HepG2 (cell line): ENCODE data around the gene GFAP. TPM values are rescaled to one million over a fixed set of nuclear protein-coding genes. Genes with fewer than 3 reads are reported as not detected.

Source experiments
- ATAC-seq: fragments of 200-7000 bp; cut with Tn5 transposase; 3 replicates; pipeline ENCODE4 v1.9.1; 2020; ENCODE audit warnings: mild to moderate bottlenecking, moderate library complexity
- BruUV-seq: library from RNA; stranded (reverse); fragments of 400-500 nt; replicated peaks from 2 replicates; lab custom pipeline; 2021; lab: Mats Ljungman, UMichigan
- CTCF ChIA-PET: fragments of 300-600 bp; formaldehyde crosslinking; extraction: SDS; loops from one replicate; lab custom pipeline; 2021; ENCODE audit warnings: low total read pairs, inconsistent platforms, low intra/inter-chr PET ratio; lab: Yijun Ruan, JAX
- POLR2A ChIA-PET: fragments of 350-600 bp; sonication (Branson Sonifier 250); formaldehyde crosslinking; loops from one replicate; lab custom pipeline; 2020; ENCODE audit warnings: antibody characterized with exemption, inconsistent platforms; lab: Yijun Ruan, JAX
- DNase-seq: peaks from one replicate; pipeline ENCODE4 v3.0.0-alpha.2; 2015; ENCODE audit warnings: low spot score
- FAIRE-seq: peaks from 3 replicates; lab custom pipeline; 2011; peaks lifted over from hg19 to GRCh38; lab: Jason Lieb, UNC
- H2AFZ ChIP-seq: one replicate; pipeline ENCODE4 v1.6.1; 2011; ENCODE audit warnings: low read length, inconsistent platforms
- H3K27ac ChIP-seq: fragments of 300-600 bp; 3 replicates; pipeline ENCODE4 v1.8.0; 2011; ENCODE audit warnings: mixed run types, mild to moderate bottlenecking, mixed read lengths, low read length, inconsistent platforms; ENCODE audit not compliant: insufficient read depth; ENCODE audit errors: extremely low read length
- H3K27me3 ChIP-seq, 2 experiments: fragments of 200-600 bp in 1 of 2; 2 replicates in 1 of 2; 3 replicates in 1 of 2; pipeline versions ENCODE4 v1.6.0 to v1.8.0; 2011; ENCODE audit warnings: low read length in 2 of 2, mild to moderate bottlenecking in 2 of 2, moderate library complexity in 2 of 2, inconsistent platforms in 1 of 2; ENCODE audit not compliant: insufficient read depth in 2 of 2, control insufficient read depth in 1 of 2
- H3K36me3 ChIP-seq, 2 experiments: fragments of 200-600 bp in 1 of 2; replicated peaks in 1 of 2; 2 replicates in 1 of 2; 3 replicates in 1 of 2; pipeline versions ENCODE4 v1.5.1 to v1.8.0; 2011; ENCODE audit warnings: low read length in 2 of 2, inconsistent platforms in 1 of 2; ENCODE audit not compliant: insufficient read depth in 2 of 2, control insufficient read depth in 1 of 2
- H3K4me1 ChIP-seq: 2 replicates; pipeline ENCODE4 v1.5.1; 2012; ENCODE audit warnings: low read length, inconsistent platforms; ENCODE audit not compliant: insufficient read depth
- H3K4me2 ChIP-seq: 2 replicates; pipeline ENCODE4 v1.6.0; 2011; ENCODE audit warnings: low read depth, low read length, inconsistent platforms
- H3K4me3 ChIP-seq, 3 experiments: fragments of 200-600 bp in 1 of 3; sonication (generic), shearing (Covaris generic) in 1 of 3; replicated peaks in 1 of 3; 2 replicates each; pipeline ENCODE4 v1.5.1; 2011 to 2016; ENCODE audit warnings: low read length in 3 of 3, inconsistent platforms in 2 of 3, low read depth in 2 of 3, mild to moderate bottlenecking in 2 of 3, control low read depth in 1 of 3, mixed read lengths in 1 of 3; ENCODE audit not compliant: insufficient read depth in 1 of 3
- H3K79me2 ChIP-seq: one replicate; pipeline ENCODE4 v1.6.1; 2011; ENCODE audit warnings: low read length, inconsistent platforms; ENCODE audit not compliant: insufficient read depth
- H3K9ac ChIP-seq: 2 replicates; pipeline ENCODE4 v1.6.0; 2011; ENCODE audit warnings: mild to moderate bottlenecking, low read depth, low read length, inconsistent platforms; ENCODE audit not compliant: insufficient read depth
- H3K9me3 ChIP-seq: 2 replicates; pipeline ENCODE4 v1.5.1; 2012; ENCODE audit warnings: mild to moderate bottlenecking, low read length
- H4K20me1 ChIP-seq: 2 replicates; pipeline ENCODE4 v1.6.0; 2011; ENCODE audit warnings: inconsistent platforms, mild to moderate bottlenecking, low read length, moderate library complexity; ENCODE audit not compliant: insufficient read depth
- CENPT ChIP-seq: sonication (generic); formaldehyde crosslinking; IDR thresholded peaks from 2 replicates; pipeline ENCODE4 v1.8.0; 2022; ENCODE audit warnings: low read depth, mild to moderate bottlenecking, moderate library complexity, missing genetic modification reagents
- NR2F1 ChIP-seq, 2 experiments: fragments of 450-650 bp in 1 of 2; formaldehyde crosslinking in 1 of 2; IDR thresholded peaks; 2 replicates each; pipeline versions ENCODE4 v1.5.0 to v1.6.1; 2016 to 2020; ENCODE audit warnings: mild to moderate bottlenecking in 1 of 2, missing compliant biosample characterization in 1 of 2, missing genetic modification reagents in 1 of 2, moderate library complexity in 1 of 2
- SATB2 ChIP-seq: sonication (generic); formaldehyde crosslinking; IDR thresholded peaks from 2 replicates; pipeline ENCODE4 v1.5.0; 2020; ENCODE audit warnings: missing genetic modification reagents
- SIN3B ChIP-seq: fragments of 150-350 bp; IDR thresholded peaks from 2 replicates; pipeline ENCODE4 v1.6.1; 2014; ENCODE audit warnings: low read length
- ZC3H13 ChIP-seq: sonication (generic); formaldehyde crosslinking; IDR thresholded peaks from 2 replicates; pipeline ENCODE4 v1.8.1; 2023; ENCODE audit warnings: mild to moderate bottlenecking, missing genetic modification reagents, moderate library complexity
- ZNF256 ChIP-seq: sonication (generic); formaldehyde crosslinking; conservative IDR thresholded peaks from 2 replicates; pipeline ENCODE4 v1.4.0; 2020; ENCODE audit warnings: missing genetic modification reagents
- ZNF292 ChIP-seq: sonication (generic); formaldehyde crosslinking; IDR thresholded peaks from 2 replicates; pipeline ENCODE4 v1.8.1; 2022; ENCODE audit warnings: mild to moderate bottlenecking, low read depth, missing genetic modification reagents, borderline replicate concordance
- ZNF839 ChIP-seq: sonication (generic); formaldehyde crosslinking; IDR thresholded peaks from 2 replicates; pipeline ENCODE4 v1.4.0; 2020; ENCODE audit warnings: missing genetic modification reagents, mild to moderate bottlenecking, borderline replicate concordance
- WGBS: methylation state at CpG from one replicate; pipeline ENCODE4 v1.1.6; 2017; ENCODE audit warnings: low lambda C conversion rate; 5-methylcytosine and 5-hydroxymethylcytosine counted together
- in situ Hi-C: cut with HindIII; loops from 2 replicates; pipeline ENCODE4 v1.10.0; 2017; ENCODE audit warnings: low pct_unique_long_range_greater_than_20kb; ENCODE audit not compliant: extremely low pct_ligation_motif_present
- intact Hi-C: fragments of 100-400 bp; cut with micrococcal nuclease; formaldehyde crosslinking; loops from one replicate; pipeline ENCODE4 v1.10.0; 2022; ENCODE audit not compliant: unreplicated experiment
- polyA plus RNA-seq, 8 experiments: library from polyadenylated mRNA; depleted of rRNA in 3 of 8; stranded (reverse) in 7 of 8; unstranded in 1 of 8; fragments of >200 nt; fragmentation: Illumina TruSeq in 4 of 8; extraction: Trizol in 4 of 8; gene quantifications; 2 replicates each; pipeline versions ENCODE4 v1.2.1 to v1.2.3, GENCODE V29; 2011 to 2016; ENCODE audit warnings: low read depth in 4 of 8, missing spikeins in 1 of 8, mixed read lengths in 1 of 8; ENCODE audit not compliant: insufficient read depth in 1 of 8
- total RNA-seq, 5 experiments: library from RNA; depleted of rRNA; stranded (reverse); fragments of >200 nt; fragmentation: Illumina TruSeq; extraction: Trizol; gene quantifications; 2 replicates each; pipeline ENCODE4 v1.2.3, GENCODE V29; 2016; ENCODE audit warnings: low read depth in 1 of 5
- TF ChIP-seq, protein P1 (sequence below): sonication (generic); formaldehyde crosslinking; IDR thresholded peaks from 2 replicates; pipeline ENCODE4 v1.5.0; 2020; ENCODE audit warnings: missing genetic modification reagents
- TF ChIP-seq, protein P2 (sequence below): sonication (generic); formaldehyde crosslinking; conservative IDR thresholded peaks from 2 replicates; pipeline ENCODE4 v1.4.0; 2020; ENCODE audit warnings: mild to moderate bottlenecking, missing genetic modification reagents, moderate library complexity
- TF ChIP-seq, protein P3 (sequence below): sonication (generic); formaldehyde crosslinking; conservative IDR thresholded peaks from 2 replicates; pipeline ENCODE4 v1.4.0; 2020; ENCODE audit warnings: missing genetic modification reagents
- TF ChIP-seq, protein P4 (sequence below): sonication (generic); formaldehyde crosslinking; IDR thresholded peaks from 2 replicates; pipeline ENCODE4 v1.4.0; 2020; ENCODE audit warnings: low read depth, mild to moderate bottlenecking, missing genetic modification reagents
- TF ChIP-seq, protein P5 (sequence below): IDR thresholded peaks from 2 replicates; pipeline ENCODE4 v1.6.1; 2016; ENCODE audit warnings: low read depth, borderline replicate concordance

Gene GFAP
- total and polyA plus RNA-seq, 2 of the 13 experiments (the other 11 are each of a cell fraction or from before 2014, with no cell fraction given), result 0.11 to 0.29 TPM

DNA sequence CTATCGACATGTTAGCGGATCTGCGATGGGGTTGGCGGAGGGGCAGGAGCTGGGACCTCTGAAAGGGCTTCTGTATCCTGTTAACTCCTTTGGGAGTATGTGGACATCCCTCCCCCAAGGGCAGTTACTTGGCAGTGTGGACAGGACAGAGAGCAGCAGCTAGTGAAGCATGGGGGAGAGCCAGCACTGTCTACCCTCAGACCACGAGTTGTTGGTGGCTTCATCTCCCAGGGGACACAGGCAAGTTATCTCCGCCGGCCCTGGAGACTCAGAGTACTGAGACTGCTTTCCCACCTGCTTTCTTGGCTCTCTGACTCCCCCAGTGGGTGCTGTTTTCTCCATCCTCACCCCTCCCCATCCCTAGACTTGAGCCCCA is 5.3 kb upstream of the GFAP start:
- Histone ChIP-seq H3K9me3 (no peaks in the 10 kb centered on the region), H3K36me3 (no peaks in the 10 kb centered on the region), H3K4me3 (no peak overlapping the region), H4K20me1 (no peaks in the 10 kb centered on the region), H3K4me1 (peaks cover 25% of the 10 kb centered on the region), H3K27ac (no peak overlapping the region), H3K79me2 (no peaks in the 10 kb centered on the region), H3K4me2 (no peak overlapping the region), H3K27me3 (peaks cover 9 to 30% of the 10 kb centered on the region in 2 experiments; a peak in 4 of 5 replicates), H2AFZ (no peak overlapping the region), H3K9ac (no peak overlapping the region)
- ATAC-seq (no peak), DNase-seq (no peak), FAIRE-seq (no peak)
- ChIA-PET POLR2A (interaction anchor here (1.0 to 2.2 kb wide), 5 partner anchors 71 to 228 kb away, joined by 3 to 11 read pairs (median 4); partner anchors contain the start of genes HEXIM1 and NMT1), CTCF (interaction anchor here (1.1 to 2.8 kb wide), 4 partner anchors 97 to 212 kb away, joined by 3 to 24 read pairs (median 13); no protein-coding TSS in a partner anchor)
- BruUV-seq, result no TSS peak
- WGBS, result 85% methylated on average over 7 of the region's 7 CpGs
- in situ Hi-C loops (loop anchor here (5.0 to 10.0 kb wide), 3 partner anchors 42 to 184 kb away; no protein-coding TSS in a partner anchor), intact Hi-C loops (loop anchor here (1.0 to 2.0 kb wide), 3 partner anchors 42 to 179 kb away; no protein-coding TSS in a partner anchor)
- no peak for TF ChIP-seq ZNF292 (CRISPR knock-in tag)
- TF ChIP-seq SIN3B, result no peak
- TF ChIP-seq ZNF839 (CRISPR knock-in tag), result no peak
- TF ChIP-seq, protein P1, sequence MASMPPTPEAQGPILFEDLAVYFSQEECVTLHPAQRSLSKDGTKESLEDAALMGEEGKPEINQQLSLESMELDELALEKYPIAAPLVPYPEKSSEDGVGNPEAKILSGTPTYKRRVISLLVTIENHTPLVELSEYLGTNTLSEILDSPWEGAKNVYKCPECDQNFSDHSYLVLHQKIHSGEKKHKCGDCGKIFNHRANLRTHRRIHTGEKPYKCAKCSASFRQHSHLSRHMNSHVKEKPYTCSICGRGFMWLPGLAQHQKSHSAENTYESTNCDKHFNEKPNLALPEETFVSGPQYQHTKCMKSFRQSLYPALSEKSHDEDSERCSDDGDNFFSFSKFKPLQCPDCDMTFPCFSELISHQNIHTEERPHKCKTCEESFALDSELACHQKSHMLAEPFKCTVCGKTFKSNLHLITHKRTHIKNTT (CRISPR knock-in tag), result no peak
- TF ChIP-seq, protein P2, sequence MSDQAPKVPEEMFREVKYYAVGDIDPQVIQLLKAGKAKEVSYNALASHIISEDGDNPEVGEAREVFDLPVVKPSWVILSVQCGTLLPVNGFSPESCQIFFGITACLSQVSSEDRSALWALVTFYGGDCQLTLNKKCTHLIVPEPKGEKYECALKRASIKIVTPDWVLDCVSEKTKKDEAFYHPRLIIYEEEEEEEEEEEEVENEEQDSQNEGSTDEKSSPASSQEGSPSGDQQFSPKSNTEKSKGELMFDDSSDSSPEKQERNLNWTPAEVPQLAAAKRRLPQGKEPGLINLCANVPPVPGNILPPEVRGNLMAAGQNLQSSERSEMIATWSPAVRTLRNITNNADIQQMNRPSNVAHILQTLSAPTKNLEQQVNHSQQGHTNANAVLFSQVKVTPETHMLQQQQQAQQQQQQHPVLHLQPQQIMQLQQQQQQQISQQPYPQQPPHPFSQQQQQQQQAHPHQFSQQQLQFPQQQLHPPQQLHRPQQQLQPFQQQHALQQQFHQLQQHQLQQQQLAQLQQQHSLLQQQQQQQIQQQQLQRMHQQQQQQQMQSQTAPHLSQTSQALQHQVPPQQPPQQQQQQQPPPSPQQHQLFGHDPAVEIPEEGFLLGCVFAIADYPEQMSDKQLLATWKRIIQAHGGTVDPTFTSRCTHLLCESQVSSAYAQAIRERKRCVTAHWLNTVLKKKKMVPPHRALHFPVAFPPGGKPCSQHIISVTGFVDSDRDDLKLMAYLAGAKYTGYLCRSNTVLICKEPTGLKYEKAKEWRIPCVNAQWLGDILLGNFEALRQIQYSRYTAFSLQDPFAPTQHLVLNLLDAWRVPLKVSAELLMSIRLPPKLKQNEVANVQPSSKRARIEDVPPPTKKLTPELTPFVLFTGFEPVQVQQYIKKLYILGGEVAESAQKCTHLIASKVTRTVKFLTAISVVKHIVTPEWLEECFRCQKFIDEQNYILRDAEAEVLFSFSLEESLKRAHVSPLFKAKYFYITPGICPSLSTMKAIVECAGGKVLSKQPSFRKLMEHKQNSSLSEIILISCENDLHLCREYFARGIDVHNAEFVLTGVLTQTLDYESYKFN (CRISPR knock-in tag), result no peak
- TF ChIP-seq, protein P3, sequence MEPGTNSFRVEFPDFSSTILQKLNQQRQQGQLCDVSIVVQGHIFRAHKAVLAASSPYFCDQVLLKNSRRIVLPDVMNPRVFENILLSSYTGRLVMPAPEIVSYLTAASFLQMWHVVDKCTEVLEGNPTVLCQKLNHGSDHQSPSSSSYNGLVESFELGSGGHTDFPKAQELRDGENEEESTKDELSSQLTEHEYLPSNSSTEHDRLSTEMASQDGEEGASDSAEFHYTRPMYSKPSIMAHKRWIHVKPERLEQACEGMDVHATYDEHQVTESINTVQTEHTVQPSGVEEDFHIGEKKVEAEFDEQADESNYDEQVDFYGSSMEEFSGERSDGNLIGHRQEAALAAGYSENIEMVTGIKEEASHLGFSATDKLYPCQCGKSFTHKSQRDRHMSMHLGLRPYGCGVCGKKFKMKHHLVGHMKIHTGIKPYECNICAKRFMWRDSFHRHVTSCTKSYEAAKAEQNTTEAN (CRISPR knock-in tag), result no peak
- TF ChIP-seq NR2F1 (CRISPR knock-in tag; IDR thresholded peaks at IDR 0.05), result no peak
- no peak for TF ChIP-seq ZC3H13
- no peak for TF ChIP-seq SATB2 (CRISPR knock-in tag)
- TF ChIP-seq, protein P4, sequence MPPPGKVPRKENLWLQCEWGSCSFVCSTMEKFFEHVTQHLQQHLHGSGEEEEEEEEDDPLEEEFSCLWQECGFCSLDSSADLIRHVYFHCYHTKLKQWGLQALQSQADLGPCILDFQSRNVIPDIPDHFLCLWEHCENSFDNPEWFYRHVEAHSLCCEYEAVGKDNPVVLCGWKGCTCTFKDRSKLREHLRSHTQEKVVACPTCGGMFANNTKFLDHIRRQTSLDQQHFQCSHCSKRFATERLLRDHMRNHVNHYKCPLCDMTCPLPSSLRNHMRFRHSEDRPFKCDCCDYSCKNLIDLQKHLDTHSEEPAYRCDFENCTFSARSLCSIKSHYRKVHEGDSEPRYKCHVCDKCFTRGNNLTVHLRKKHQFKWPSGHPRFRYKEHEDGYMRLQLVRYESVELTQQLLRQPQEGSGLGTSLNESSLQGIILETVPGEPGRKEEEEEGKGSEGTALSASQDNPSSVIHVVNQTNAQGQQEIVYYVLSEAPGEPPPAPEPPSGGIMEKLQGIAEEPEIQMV, result no peak
- TF ChIP-seq, protein P5, sequence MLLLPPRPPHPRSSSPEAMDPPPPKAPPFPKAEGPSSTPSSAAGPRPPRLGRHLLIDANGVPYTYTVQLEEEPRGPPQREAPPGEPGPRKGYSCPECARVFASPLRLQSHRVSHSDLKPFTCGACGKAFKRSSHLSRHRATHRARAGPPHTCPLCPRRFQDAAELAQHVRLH, result no peak
- no peak for TF ChIP-seq ZNF256 (CRISPR knock-in tag)
- no peak for TF ChIP-seq CENPT (CRISPR knock-in tag)
